HepG2 (cell line): ENCODE data around the gene FAM83F. TPM values are rescaled to one million over a fixed set of nuclear protein-coding genes. Genes with fewer than 3 reads are reported as not detected.
A peak's percentile ranks its signal among the peaks of the same experiment; 100 is the strongest.

Experiments
- ARID4A ChIP-seq: sonication (generic); formaldehyde crosslinking; IDR thresholded peaks from 2 replicates; pipeline ENCODE4 v1.5.0; 2020; ENCODE audit warnings: mild to moderate bottlenecking, missing genetic modification reagents, borderline replicate concordance
- ARNTL ChIP-seq: sonication (generic); formaldehyde crosslinking; IDR thresholded peaks from 2 replicates; pipeline ENCODE4 v1.4.0; 2020; ENCODE audit warnings: mild to moderate bottlenecking, missing genetic modification reagents
- ATF1 ChIP-seq: IDR thresholded peaks from 2 replicates; pipeline ENCODE4 v1.6.1; 2016; ENCODE audit warnings: mild to moderate bottlenecking, control low read depth
- FOXM1 ChIP-seq: sonication (generic); formaldehyde crosslinking; IDR thresholded peaks from 2 replicates; pipeline ENCODE4 v1.5.0; 2020; ENCODE audit warnings: missing genetic modification reagents
- GZF1 ChIP-seq: sonication (generic); formaldehyde crosslinking; IDR thresholded peaks from 2 replicates; pipeline ENCODE4 v1.5.1; 2020; ENCODE audit warnings: mild to moderate bottlenecking, missing genetic modification reagents
- HOXA7 ChIP-seq: sonication (generic); formaldehyde crosslinking; IDR thresholded peaks from 2 replicates; pipeline ENCODE4 v1.8.1; 2022; ENCODE audit warnings: mild to moderate bottlenecking, missing genetic modification reagents, moderate library complexity
- KDM4B ChIP-seq: sonication (generic); formaldehyde crosslinking; IDR thresholded peaks from 2 replicates; pipeline ENCODE4 v1.4.0; 2020; ENCODE audit warnings: missing genetic modification reagents
- MED1 ChIP-seq: sonication (generic); formaldehyde crosslinking; IDR thresholded peaks from 2 replicates; pipeline ENCODE4 v1.4.0; 2020; ENCODE audit warnings: missing genetic modification reagents
- NFYB ChIP-seq: sonication (generic); formaldehyde crosslinking; IDR thresholded peaks from 2 replicates; pipeline ENCODE4 v1.4.0; 2020; ENCODE audit warnings: missing genetic modification reagents
- NR2F1 ChIP-seq, 2 experiments: fragments of 450-650 bp in 1 of 2; formaldehyde crosslinking in 1 of 2; IDR thresholded peaks; 2 replicates each; pipeline versions ENCODE4 v1.5.0 to v1.6.1; 2016 to 2020; ENCODE audit warnings: mild to moderate bottlenecking in 1 of 2, missing compliant biosample characterization in 1 of 2, missing genetic modification reagents in 1 of 2, moderate library complexity in 1 of 2
- PLRG1 ChIP-seq: fragments of 450-650 bp; conservative IDR thresholded peaks from 2 replicates; pipeline ENCODE4 v1.6.1; 2016
- RARG ChIP-seq: sonication (generic); formaldehyde crosslinking; IDR thresholded peaks from 2 replicates; pipeline ENCODE4 v1.4.0; 2020; ENCODE audit warnings: low read depth, mild to moderate bottlenecking, missing genetic modification reagents
- TFDP1 ChIP-seq: IDR thresholded peaks from 2 replicates; pipeline ENCODE4 v1.6.1; 2016; ENCODE audit warnings: missing compliant biosample characterization, missing genetic modification reagents, borderline replicate concordance
- THYN1 ChIP-seq: sonication (generic); formaldehyde crosslinking; IDR thresholded peaks from 2 replicates; pipeline ENCODE4 v1.8.1; 2023; ENCODE audit warnings: low read depth, mild to moderate bottlenecking, moderate library complexity, missing genetic modification reagents, borderline replicate concordance
- TP53 ChIP-seq: sonication (generic); formaldehyde crosslinking; conservative IDR thresholded peaks from 2 replicates; pipeline ENCODE4 v1.4.0; 2020; ENCODE audit warnings: missing genetic modification reagents
- ZFYVE20 ChIP-seq: sonication (generic); formaldehyde crosslinking; IDR thresholded peaks from 2 replicates; pipeline ENCODE4 v1.8.0; 2023; ENCODE audit warnings: low read depth, mild to moderate bottlenecking, moderate library complexity, missing genetic modification reagents, borderline replicate concordance
- ZMYM3 ChIP-seq: sonication (generic); formaldehyde crosslinking; IDR thresholded peaks from 2 replicates; pipeline ENCODE4 v1.5.1; 2020; ENCODE audit warnings: mild to moderate bottlenecking, missing genetic modification reagents
- ZNF20 ChIP-seq: sonication (generic); formaldehyde crosslinking; IDR thresholded peaks from 2 replicates; pipeline ENCODE4 v1.4.0; 2020; ENCODE audit warnings: mild to moderate bottlenecking, moderate library complexity, missing genetic modification reagents
- ZNF253 ChIP-seq: sonication (generic); formaldehyde crosslinking; IDR thresholded peaks from 2 replicates; pipeline ENCODE4 v1.8.0; 2022; ENCODE audit warnings: mild to moderate bottlenecking, missing genetic modification reagents, borderline replicate concordance
- ZNF280D ChIP-seq: sonication (generic); formaldehyde crosslinking; IDR thresholded peaks from 2 replicates; pipeline ENCODE4 v1.5.1; 2020; ENCODE audit warnings: mild to moderate bottlenecking, missing genetic modification reagents
- ZNF354B ChIP-seq: sonication (generic); formaldehyde crosslinking; IDR thresholded peaks from 2 replicates; pipeline ENCODE4 v1.8.0; 2022; ENCODE audit warnings: mild to moderate bottlenecking, missing genetic modification reagents
- ZNF569 ChIP-seq: sonication (generic); formaldehyde crosslinking; IDR thresholded peaks from 2 replicates; pipeline ENCODE4 v1.5.0; 2020; ENCODE audit warnings: mild to moderate bottlenecking, missing genetic modification reagents, moderate library complexity, borderline replicate concordance
- ZNF678 ChIP-seq: sonication (generic); formaldehyde crosslinking; IDR thresholded peaks from 2 replicates; pipeline ENCODE4 v1.4.0; 2020; ENCODE audit warnings: mild to moderate bottlenecking, missing genetic modification reagents
- polyA plus RNA-seq, 8 experiments: library from polyadenylated mRNA; depleted of rRNA in 3 of 8; stranded (reverse) in 7 of 8; unstranded in 1 of 8; fragments of >200 nt; fragmentation: Illumina TruSeq in 4 of 8; extraction: Trizol in 4 of 8; gene quantifications; 2 replicates each; pipeline versions ENCODE4 v1.2.1 to v1.2.3, GENCODE V29; 2011 to 2016; ENCODE audit warnings: low read depth in 4 of 8, missing spikeins in 1 of 8, mixed read lengths in 1 of 8; ENCODE audit not compliant: insufficient read depth in 1 of 8
- total RNA-seq, 5 experiments: library from RNA; depleted of rRNA; stranded (reverse); fragments of >200 nt; fragmentation: Illumina TruSeq; extraction: Trizol; gene quantifications; 2 replicates each; pipeline ENCODE4 v1.2.3, GENCODE V29; 2016; ENCODE audit warnings: low read depth in 1 of 5

Gene FAM83F
- total and polyA plus RNA-seq, 2 of the 13 experiments (the other 11 are each of a cell fraction or from before 2014, with no cell fraction given): not detected

GRCh38 chr22:40044102-40044869 lies 49.5 kb downstream of the FAM83F start (continued):
- TF ChIP-seq THYN1 (CRISPR knock-in tag) (no peak), ARID4A (CRISPR knock-in tag) (peak; percentile 71; the same call in 1 of the 2 replicates), GZF1 (CRISPR knock-in tag) (no peak), ZNF569 (CRISPR knock-in tag) (no peak), ZNF20 (CRISPR knock-in tag) (no peak), FOXM1 (CRISPR knock-in tag) (no peak), TP53 (CRISPR knock-in tag) (no peak), ZNF280D (CRISPR knock-in tag) (no peak), MED1 (CRISPR knock-in tag) (peak; percentile 26; the same call in 1 of the 2 replicates), ZNF354B (CRISPR knock-in tag) (no peak), HOXA7 (CRISPR knock-in tag) (no peak), ARNTL (CRISPR knock-in tag) (no peak), NFYB (CRISPR knock-in tag) (peak; percentile 90), ATF1 (CRISPR knock-in tag) (peak; percentile 84), ZFYVE20 (CRISPR knock-in tag) (no peak), TFDP1 (CRISPR knock-in tag) (0 out of 2 replicates have a peak, but pooled peaks have one; percentile 5), PLRG1 (no peak), RARG (CRISPR knock-in tag) (no peak), NR2F1 (CRISPR knock-in tag; IDR thresholded peaks at IDR 0.05) (no peak), ZNF678 (CRISPR knock-in tag) (no peak), ZMYM3 (CRISPR knock-in tag) (no peak), KDM4B (CRISPR knock-in tag) (no peak), ZNF253 (CRISPR knock-in tag) (no peak)
